T1000 (cell line): ENCODE results near the gene MDGA2.
"Not testable (repeated sequence)": the region's sequence is repeated elsewhere in the genome, so short reads cannot be mapped to it uniquely, and the experiment has no call there.

Source experiments
- DNase-seq: peaks from one replicate; lab custom pipeline; 2025; ENCODE audit warnings: mixed read lengths; lab: John Stamatoyannopoulos, UW

Gene MDGA2

GRCh38 chr14:47235619-47236018 lies 439.8 kb downstream of the MDGA2 start:
- no peak for DNase-seq

- DNase-seq: no peak
Observed at GRCh38 chr14:47226877-47227520, 448.4 kb downstream of the MDGA2 start.

GRCh38 chr14:47223656-47224055 lies 451.7 kb downstream of the MDGA2 start:
- DNase-seq: no peak

- no peak for DNase-seq
Observed at GRCh38 chr14:47220096-47220495, 455.3 kb downstream of the MDGA2 start.

GRCh38 chr14:47211263-47211662 lies 464.1 kb downstream of the MDGA2 start:
- no peak for DNase-seq

GRCh38 chr14:47210099-47210498 lies 465.3 kb downstream of the MDGA2 start:
- no peak for DNase-seq

GRCh38 chr14:47208434-47208833 lies 467.0 kb downstream of the MDGA2 start:
- DNase-seq: no peak

- no peak for DNase-seq
Observed at GRCh38 chr14:47207617-47208016, 467.8 kb downstream of the MDGA2 start.

- DNase-seq: no peak
Observed at GRCh38 chr14:47200740-47201139, 474.7 kb downstream of the MDGA2 start.

GRCh38 chr14:47195582-47195981 lies 479.8 kb downstream of the MDGA2 start:
- no peak for DNase-seq

- DNase-seq: no peak
Observed at GRCh38 chr14:47194055-47194454, 481.4 kb downstream of the MDGA2 start.

GRCh38 chr14:47192203-47192602 lies 483.2 kb downstream of the MDGA2 start:
- not testable (repeated sequence) for DNase-seq

- DNase-seq: no peak
Observed at GRCh38 chr14:47191700-47192099, 483.7 kb downstream of the MDGA2 start.

GRCh38 chr14:47189911-47190484 lies 485.4 kb downstream of the MDGA2 start:
- DNase-seq: no peak

GRCh38 chr14:47186486-47186885 lies 488.9 kb downstream of the MDGA2 start:
- DNase-seq: no peak

GRCh38 chr14:47179906-47180305 lies 495.5 kb downstream of the MDGA2 start:
- DNase-seq: no peak

GRCh38 chr14:47171896-47172295 lies 503.5 kb downstream of the MDGA2 start:
- DNase-seq: not testable (repeated sequence)

GRCh38 chr14:47167402-47167801 lies 508.0 kb downstream of the MDGA2 start:
- DNase-seq: no peak

GRCh38 chr14:47155395-47155794 lies 520.0 kb downstream of the MDGA2 start:
- DNase-seq: no peak

GRCh38 chr14:47154276-47154797 lies 521.1 kb downstream of the MDGA2 start:
- DNase-seq: no peak

GRCh38 chr14:47153746-47154145 lies 521.7 kb downstream of the MDGA2 start:
- no peak for DNase-seq

GRCh38 chr14:47150267-47150666 lies 525.1 kb downstream of the MDGA2 start:
- DNase-seq: no peak

GRCh38 chr14:47149326-47149725 lies 526.1 kb downstream of the MDGA2 start:
- DNase-seq: no peak

GRCh38 chr14:47148686-47149085 lies 526.7 kb downstream of the MDGA2 start:
- DNase-seq: no peak
